GM12872 (cell line): Measurements from ENCODE around the gene RETNLB.

Experiments used
- TF ChIP-seq, protein P1 (sequence below): IDR thresholded peaks from 3 replicates; pipeline ENCODE4 v1.5.1; 2011; ENCODE audit warnings: low read depth, mild to moderate bottlenecking, low read length, moderate library complexity; ENCODE audit not compliant: insufficient read depth

Gene RETNLB

DNA sequence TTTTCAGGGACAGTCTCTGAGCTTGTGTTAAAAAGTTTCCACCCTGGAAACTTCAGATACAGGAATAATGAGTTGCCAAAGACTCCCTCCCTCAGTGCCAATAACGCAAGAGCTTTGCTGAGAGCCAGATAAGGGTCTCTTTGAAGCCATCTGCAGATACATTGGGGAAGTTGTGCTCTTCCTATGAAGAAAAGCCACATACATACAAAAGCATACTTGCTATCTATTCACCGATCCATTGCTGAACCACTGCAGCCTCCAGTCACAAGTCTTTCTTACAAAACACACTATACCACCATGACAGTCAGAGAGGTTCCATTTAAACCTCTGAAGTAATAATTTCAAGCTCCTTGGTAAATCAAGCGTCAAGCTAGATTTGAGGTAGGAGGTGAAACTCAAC, 10.0 kb upstream of the RETNLB start:
- TF ChIP-seq, protein P1, sequence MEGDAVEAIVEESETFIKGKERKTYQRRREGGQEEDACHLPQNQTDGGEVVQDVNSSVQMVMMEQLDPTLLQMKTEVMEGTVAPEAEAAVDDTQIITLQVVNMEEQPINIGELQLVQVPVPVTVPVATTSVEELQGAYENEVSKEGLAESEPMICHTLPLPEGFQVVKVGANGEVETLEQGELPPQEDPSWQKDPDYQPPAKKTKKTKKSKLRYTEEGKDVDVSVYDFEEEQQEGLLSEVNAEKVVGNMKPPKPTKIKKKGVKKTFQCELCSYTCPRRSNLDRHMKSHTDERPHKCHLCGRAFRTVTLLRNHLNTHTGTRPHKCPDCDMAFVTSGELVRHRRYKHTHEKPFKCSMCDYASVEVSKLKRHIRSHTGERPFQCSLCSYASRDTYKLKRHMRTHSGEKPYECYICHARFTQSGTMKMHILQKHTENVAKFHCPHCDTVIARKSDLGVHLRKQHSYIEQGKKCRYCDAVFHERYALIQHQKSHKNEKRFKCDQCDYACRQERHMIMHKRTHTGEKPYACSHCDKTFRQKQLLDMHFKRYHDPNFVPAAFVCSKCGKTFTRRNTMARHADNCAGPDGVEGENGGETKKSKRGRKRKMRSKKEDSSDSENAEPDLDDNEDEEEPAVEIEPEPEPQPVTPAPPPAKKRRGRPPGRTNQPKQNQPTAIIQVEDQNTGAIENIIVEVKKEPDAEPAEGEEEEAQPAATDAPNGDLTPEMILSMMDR, result no peak

DNA sequence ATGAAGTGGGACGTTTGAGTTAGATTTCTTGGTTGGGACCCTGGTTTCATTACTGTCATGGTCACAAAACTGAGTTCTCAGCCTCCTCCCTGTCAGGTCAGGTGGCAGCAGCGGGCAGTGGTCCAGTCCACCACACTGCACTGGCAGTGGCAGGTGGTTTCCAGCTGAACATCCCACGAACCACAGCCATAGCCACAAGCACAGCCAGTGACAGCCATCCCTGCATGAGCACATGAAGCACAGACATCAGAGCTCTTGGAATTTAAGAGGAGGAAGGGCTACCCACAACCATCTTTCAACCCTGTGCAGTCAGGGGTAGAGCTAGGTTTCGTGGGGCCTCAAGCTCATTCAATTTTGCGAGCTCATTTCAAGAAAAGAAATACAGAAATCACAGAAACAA, 1.5 kb downstream of the RETNLB start:
- TF ChIP-seq, protein P1, result no peak

DNA sequence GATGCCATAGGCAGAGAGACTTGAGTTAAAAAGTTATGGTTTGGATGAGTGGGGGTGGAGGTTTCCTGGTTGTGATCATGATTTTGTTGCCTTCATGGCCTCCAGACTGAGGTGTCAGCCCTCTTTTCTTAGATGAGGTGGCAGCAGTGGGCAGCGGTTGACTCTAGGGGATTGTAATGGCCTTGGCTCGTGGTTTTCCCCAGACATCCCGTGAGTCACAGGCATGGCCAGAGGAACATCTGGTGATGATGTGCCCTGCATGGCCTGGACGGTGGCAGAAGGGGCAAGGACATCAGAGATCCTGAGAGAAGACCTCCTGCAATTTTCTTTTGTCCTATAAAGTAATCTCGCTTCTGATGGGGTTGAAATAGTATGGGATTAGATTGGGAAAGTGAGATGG, 12.4 kb downstream of the RETNLB start:
- TF ChIP-seq, protein P1, result no peak

DNA sequence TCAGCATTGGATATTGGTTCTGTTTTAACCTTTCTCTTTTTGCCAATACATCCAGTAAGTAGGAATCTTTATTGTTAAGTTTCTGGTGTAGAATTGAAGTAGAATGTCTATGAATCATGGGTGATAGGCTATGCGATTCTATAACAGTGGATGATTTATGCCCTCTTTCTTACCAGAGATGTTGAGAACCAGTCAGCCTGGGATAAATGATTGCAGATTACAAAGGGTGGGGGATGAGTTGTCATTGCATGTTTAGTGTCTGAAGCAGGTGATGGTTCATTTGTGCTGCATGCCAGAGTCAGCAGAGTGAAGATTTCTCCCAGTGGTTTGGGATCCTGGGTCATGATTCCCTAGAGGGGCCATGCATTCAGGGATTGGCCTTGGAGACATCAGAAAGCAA, 14.3 kb downstream of the RETNLB start:
- TF ChIP-seq, protein P1, result no peak

DNA sequence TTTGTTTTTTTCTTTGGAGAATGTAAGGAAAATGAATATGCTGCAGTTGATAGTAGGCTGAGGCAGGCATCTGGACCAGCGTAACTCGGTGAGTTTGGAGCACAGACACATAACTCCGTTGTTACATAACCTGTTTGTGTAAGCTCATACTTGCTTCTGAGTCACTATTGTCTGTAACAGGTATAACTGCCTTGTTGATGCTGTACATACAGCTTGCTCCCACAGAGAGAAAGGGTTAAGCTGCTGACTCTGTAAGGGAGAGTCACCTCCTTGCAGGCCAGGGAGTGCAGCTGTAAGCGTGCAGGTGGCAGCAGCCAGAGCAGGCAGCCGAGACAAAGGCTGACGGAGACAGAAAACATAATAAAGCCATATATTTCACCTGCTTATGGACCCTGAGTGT, 20.4 kb downstream of the RETNLB start:
- TF ChIP-seq, protein P1, result no peak

DNA sequence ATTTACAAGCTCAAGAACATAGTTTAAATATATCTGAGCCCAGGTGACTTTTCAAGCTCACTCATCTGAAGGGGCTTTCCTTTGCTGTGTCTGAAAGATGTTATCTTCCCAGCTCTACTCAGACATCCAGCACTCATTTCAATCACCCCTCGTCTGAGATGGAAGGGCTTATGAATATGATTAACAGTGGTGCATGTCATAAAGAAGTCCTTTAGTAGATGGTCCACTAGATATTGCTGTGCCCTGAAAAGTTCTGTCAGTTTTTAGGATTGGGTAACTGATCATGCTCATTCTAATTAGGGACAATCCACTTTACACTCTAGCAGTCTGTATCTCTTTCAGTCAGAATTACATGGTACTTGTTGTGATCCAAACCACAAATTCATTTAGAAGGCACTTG, 28.3 kb downstream of the RETNLB start:
- TF ChIP-seq, protein P1, result no peak

DNA sequence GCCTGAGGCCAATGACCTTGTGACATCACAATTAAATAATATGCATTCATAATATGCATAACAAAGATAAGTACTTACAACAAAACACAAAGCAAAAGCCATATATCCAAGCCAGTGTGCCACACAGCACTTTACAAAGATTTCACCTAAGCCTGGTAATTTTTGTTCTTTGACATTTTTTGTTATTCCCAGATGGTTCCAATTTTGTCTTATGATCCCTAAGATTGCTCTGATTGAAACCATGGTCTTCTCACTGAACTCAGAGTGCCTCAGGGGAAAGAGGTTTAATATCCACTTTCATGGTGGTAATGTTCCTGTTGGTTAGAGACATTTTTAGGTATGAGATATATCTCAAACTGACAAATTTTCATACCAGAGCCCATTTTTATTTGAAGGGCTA, 29.1 kb downstream of the RETNLB start:
- TF ChIP-seq, protein P1, result no peak

DNA sequence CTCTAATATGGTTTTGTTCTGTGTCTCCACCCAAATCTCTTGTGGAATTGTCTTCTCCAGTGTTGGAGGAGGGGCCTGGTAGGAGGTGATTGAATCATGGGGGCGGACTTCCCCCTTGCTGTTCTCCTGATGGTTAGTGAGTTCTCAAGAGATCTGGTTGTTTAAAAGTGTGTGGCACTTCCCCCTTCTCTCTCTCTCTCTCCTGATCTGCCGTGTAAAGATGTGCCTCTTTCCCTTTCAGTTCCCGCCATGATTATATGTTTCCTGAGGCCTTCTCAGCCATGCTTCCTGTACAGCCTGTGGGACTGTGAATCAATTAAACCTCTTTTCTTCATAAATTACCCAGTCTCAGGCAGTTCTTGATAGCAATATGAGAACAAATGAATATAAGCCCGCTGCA, 33.1 kb downstream of the RETNLB start:
- TF ChIP-seq, protein P1, result no peak
